Lower lobe of right lung (tissue), 2 donors: ENCODE data around the gene ARHGEF3. TPM values are rescaled to one million over a fixed set of nuclear protein-coding genes. Genes with fewer than 3 reads are reported as not detected.

Source experiments
- ATAC-seq, 2 donors: fragments of 200-7000 bp; cut with Tn5 transposase; one replicate each; pipeline ENCODE4 v1.9.1; 2020 to 2022; ENCODE audit warnings: mild to moderate bottlenecking in 2 of 2, moderate library complexity in 2 of 2
- DNase-seq: peaks from one replicate; pipeline ENCODE4 v3.0.0-alpha.2; 2020
- H3K27ac ChIP-seq: fragments of 200-600 bp; one replicate; pipeline ENCODE4 v1.8.0; 2022
- H3K27me3 ChIP-seq: fragments of 200-600 bp; one replicate; pipeline ENCODE4 v1.8.0; 2022; ENCODE audit warnings: low read depth
- H3K36me3 ChIP-seq: fragments of 200-600 bp; one replicate; pipeline ENCODE4 v1.8.0; 2022; ENCODE audit warnings: mild to moderate bottlenecking
- H3K4me1 ChIP-seq: fragments of 200-600 bp; one replicate; pipeline ENCODE4 v1.8.0; 2022
- H3K4me3 ChIP-seq: fragments of 200-600 bp; one replicate; pipeline ENCODE4 v1.8.0; 2022; ENCODE audit warnings: mild to moderate bottlenecking
- H3K9me3 ChIP-seq: fragments of 200-600 bp; one replicate; pipeline ENCODE4 v1.8.0; 2022
- intact Hi-C: fragments of 100-400 bp; cut with DNase I; formaldehyde crosslinking; loops from one replicate; pipeline ENCODE4 v1.11.0; 2022
- total RNA-seq: library from RNA; stranded (reverse); fragmentation: NEBNext Ultra II Directional; extraction: Animal tissue kit (Norgen Biotek cat#: 25700); gene quantifications from one replicate; pipeline ENCODE4 v1.2.1, GENCODE V29; 2021
- TF ChIP-seq, protein P1 (sequence below): fragments of 200-600 bp; IDR thresholded peaks from one replicate; pipeline ENCODE4 v1.8.0; 2022; ENCODE audit warnings: antibody characterized with exemption, mild to moderate bottlenecking
- donor health status: DM: no; HTN: yes; CAD: no; lungs with severe emphysema.

ARHGEF3 gene
- total RNA-seq, 1 donor from 2014 or later: 48.0 TPM

DNA sequence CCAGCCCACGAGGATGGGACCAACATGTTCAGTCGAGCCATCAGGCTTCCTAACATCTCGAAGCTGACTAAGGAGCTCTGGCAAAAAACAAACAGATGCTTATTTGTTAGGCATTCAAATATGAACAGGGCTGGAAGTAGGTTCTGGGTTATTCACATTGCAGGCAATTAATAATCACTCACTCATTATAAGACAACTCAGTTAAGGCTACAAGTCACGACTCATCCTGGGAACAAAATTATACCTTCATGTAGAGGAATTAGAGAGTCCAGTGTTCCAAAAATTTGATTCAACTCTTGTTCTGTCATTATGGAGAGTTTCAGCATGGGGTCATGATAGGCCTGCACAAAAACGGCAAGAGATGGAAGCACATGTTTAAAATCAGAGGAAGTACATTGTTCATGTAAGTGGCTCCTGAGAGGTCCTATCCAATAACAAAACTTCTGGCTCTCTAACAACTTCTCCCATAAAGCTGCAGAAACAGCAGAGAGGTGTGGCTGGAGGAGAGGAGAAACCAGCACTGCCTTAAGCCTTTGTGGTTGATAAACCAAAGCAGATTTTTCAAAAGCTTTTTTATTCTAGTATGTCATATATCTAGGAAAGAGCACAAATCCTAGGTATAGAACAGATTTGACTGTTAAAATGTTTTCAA lies 50.6 kb downstream of the ARHGEF3 start:
- ATAC-seq (no peak), DNase-seq (no peak)
- Histone ChIP-seq H3K36me3 (peaks cover 59% of the 10 kb centered on the region), H3K27ac (no peak overlapping the region), H3K27me3 (no peaks in the 10 kb centered on the region), H3K9me3 (no peaks in the 10 kb centered on the region), H3K4me3 (no peak overlapping the region), H3K4me1 (peaks cover 58% of the 10 kb centered on the region)
- TF ChIP-seq, protein P1, sequence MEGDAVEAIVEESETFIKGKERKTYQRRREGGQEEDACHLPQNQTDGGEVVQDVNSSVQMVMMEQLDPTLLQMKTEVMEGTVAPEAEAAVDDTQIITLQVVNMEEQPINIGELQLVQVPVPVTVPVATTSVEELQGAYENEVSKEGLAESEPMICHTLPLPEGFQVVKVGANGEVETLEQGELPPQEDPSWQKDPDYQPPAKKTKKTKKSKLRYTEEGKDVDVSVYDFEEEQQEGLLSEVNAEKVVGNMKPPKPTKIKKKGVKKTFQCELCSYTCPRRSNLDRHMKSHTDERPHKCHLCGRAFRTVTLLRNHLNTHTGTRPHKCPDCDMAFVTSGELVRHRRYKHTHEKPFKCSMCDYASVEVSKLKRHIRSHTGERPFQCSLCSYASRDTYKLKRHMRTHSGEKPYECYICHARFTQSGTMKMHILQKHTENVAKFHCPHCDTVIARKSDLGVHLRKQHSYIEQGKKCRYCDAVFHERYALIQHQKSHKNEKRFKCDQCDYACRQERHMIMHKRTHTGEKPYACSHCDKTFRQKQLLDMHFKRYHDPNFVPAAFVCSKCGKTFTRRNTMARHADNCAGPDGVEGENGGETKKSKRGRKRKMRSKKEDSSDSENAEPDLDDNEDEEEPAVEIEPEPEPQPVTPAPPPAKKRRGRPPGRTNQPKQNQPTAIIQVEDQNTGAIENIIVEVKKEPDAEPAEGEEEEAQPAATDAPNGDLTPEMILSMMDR: no peak
- intact Hi-C loops: no loop called here

DNA sequence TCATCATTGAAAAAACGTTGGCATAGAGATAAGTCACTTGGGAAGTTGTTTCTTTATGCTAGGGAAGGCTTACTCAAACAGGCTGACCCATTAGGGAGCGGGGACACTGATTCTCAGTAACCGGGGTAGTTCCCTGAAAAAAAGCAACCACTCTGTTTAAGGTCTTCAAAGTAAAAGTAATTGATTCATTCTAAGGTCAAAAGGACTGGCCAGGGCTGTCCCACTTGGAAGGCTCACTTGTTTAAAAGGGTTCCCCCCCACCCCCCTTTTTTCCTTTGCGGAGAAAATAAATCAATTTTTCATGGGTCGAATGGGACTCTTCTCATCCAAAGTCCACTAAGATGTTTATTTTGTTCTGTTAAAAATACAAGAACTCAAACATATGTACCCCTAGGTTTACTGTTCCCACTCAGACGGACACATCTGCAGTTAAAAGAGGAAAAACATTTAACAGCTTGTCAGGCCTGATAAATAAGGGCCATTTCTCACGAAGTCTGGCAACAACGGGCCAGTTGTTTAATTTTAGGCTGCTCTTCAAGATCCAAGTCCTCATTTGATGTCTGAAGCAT lies 53.0 kb downstream of the ARHGEF3 start:
- TF ChIP-seq, protein P1: no peak
- H3K36me3 ChIP-seq: peaks cover 77% of the 10 kb centered on the region
- no peaks in the 10 kb centered on the region for H3K9me3 ChIP-seq
- DNase-seq (no peak), ATAC-seq (peak in 1 of 2 donors; percentile 28)
- no peak overlapping the region for H3K4me3 ChIP-seq
- intact Hi-C loops: no loop called here
- H3K4me1 ChIP-seq: peaks cover 37% of the 10 kb centered on the region
- H3K27ac ChIP-seq: peak overlapping the region; percentile 16
- no peaks in the 10 kb centered on the region for H3K27me3 ChIP-seq

DNA sequence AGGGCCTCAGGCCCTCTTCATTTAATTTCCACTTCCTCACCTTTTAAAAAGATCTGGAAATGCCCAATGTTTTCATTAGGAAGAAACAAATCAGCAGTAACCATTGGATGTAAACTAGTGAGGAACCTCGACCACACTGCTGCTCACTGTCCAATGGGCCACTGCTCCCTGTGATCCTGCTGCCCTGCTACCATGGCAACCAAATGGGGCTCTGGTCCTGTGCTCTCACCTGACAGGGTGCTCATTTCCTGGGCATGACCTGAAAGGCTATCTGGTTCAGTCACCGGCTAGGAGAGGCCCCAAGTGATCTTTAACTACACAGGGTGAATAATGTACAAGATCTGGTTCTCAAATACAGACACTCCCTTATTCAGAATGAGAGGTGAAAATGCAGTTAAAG lies 54.6 kb downstream of the ARHGEF3 start:
- DNase-seq (no peak), ATAC-seq (no peak)
- Histone ChIP-seq H3K27me3 (no peaks in the 10 kb centered on the region), H3K4me3 (no peak overlapping the region), H3K27ac (no peak overlapping the region), H3K9me3 (no peaks in the 10 kb centered on the region), H3K36me3 (peaks cover 78% of the 10 kb centered on the region), H3K4me1 (peaks cover 22% of the 10 kb centered on the region)
- intact Hi-C loops: no loop called here
- TF ChIP-seq, protein P1: no peak

DNA sequence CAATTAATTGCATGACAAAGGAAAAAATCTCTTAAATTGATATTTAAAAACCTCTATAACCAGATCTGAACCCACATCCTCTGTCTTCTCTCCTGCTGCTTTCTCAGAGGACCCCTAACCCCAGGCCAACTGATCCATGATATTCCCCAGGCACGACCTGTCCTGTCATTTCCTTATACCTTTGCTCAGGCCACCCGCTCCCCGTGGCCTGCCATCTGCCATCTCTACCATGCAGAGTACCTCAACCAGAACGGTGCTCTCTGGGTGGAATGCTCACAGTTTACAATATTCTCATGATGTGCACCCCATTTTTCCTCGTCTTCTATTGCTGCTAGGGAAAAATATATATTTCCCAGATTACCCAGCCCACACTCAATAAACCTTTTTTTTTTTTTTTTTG lies 57.7 kb downstream of the ARHGEF3 start:
- H3K4me3 ChIP-seq: no peak overlapping the region
- no peaks in the 10 kb centered on the region for H3K27me3 ChIP-seq
- DNase-seq (no peak), ATAC-seq (no peak)
- TF ChIP-seq, protein P1: no peak
- H3K9me3 ChIP-seq: no peaks in the 10 kb centered on the region
- H3K4me1 ChIP-seq: peaks cover 8% of the 10 kb centered on the region
- intact Hi-C loops: no loop called here
- H3K27ac ChIP-seq: no peak overlapping the region
- peaks cover 87% of the 10 kb centered on the region for H3K36me3 ChIP-seq

DNA sequence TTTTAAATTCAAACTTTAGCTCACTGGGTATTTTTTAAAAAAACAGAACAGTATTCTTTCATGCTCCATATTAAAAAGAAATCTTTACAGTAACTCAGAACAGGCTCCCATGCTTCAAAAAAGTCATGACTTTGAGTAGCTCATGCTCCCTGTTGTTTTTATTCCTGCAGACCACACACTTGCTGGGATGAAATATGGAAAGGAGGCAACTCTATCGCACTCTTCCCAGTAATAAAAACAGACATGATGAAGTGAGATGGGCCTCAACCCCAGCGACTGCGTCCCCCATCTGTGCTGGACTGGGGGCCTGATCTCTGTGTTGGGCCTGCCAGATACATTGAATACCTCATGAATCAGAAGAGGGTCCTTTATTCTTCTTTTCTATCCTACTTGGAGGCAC lies 58.9 kb downstream of the ARHGEF3 start:
- H3K36me3 ChIP-seq: peaks cover 88% of the 10 kb centered on the region
- no peak for DNase-seq

More for the DNA sequence above, 58.9 kb downstream of the ARHGEF3 start:
- TF ChIP-seq, protein P1: no peak
- no peak for ATAC-seq
- H3K4me1 ChIP-seq: no peaks in the 10 kb centered on the region
- H3K4me3 ChIP-seq: no peak overlapping the region
- intact Hi-C loops: no loop called here
- no peaks in the 10 kb centered on the region for H3K9me3 ChIP-seq
- no peak overlapping the region for H3K27ac ChIP-seq
- no peaks in the 10 kb centered on the region for H3K27me3 ChIP-seq
